Activated CD8-positive, alpha-beta memory T cell treated with anti-CD3 and anti-CD28 coated beads for 24 hours (primary cell): ENCODE results near the gene KANSL1.
"Not testable (repeated sequence)": the region's sequence is repeated elsewhere in the genome, so short reads cannot be mapped to it uniquely, and the experiment has no call there.

Experiments used
- DNase-seq: peaks from one replicate; pipeline ENCODE4 v3.0.0-alpha.2; 2020

The KANSL1 gene

DNA sequence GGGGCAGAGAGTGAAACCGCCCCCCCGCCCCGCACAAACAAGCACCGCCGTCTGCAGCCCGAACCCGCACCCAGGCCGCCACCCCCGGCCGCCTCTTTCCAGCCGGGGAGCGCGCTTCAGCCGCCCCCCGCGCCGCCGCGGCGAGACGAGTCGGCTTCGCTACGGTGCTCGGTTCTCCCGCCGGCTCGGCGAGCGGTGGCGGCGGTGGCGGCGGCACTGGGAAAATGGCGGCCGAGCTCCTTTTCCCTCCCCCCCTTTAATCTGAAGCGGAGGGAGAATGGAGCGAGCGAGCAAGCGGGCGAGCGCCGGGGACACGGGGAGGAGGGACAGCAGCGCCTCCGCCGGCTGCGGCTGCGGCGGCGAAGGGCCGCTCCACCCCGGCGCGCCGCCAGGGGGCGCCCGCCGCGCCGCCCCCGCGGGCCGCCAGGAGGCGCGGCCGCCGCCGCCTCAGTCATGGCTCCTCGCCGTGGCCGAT, at the start of gene KANSL1:
TSS of gene KANSL1 (minus strand) at position 279 of the 475 bp plus-strand sequence. CDS start 21,286 bp downstream, outside the sequence.
- DNase-seq, result peak; percentile 88

GRCh38 chr17:46231359-46231758, 38.1 kb upstream of the KANSL1 start:
- DNase-seq, result not testable (repeated sequence)

- peak; percentile 96 for DNase-seq
Measured at GRCh38 chr17:46225274-46225794, 32.1 kb upstream of the KANSL1 start.

DNA sequence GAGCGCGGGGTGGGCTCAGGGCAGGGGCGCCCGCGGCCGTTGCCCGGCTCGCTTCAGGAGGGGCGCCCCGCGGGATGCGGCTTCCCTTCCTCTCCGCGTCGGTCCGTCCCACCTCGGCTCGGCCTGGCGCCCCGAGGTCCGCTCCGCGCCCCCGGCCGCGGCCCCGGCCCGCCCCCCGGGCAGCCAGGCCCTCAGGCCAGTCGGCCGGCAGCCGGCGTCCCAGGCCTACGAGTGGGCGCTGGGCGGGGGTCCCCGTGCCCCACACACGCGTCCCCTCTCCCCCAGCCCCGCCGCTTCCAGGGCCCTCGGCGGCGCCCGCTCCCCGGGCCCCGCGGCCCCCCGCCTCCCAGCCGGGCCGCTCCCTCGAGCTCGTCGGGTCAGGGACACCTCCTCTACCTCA, 31.6 kb upstream of the KANSL1 start:
- DNase-seq, result not testable (repeated sequence)

- DNase-seq, result not testable (repeated sequence)
Measured at GRCh38 chr17:46223041-46223440, 29.8 kb upstream of the KANSL1 start.

DNA sequence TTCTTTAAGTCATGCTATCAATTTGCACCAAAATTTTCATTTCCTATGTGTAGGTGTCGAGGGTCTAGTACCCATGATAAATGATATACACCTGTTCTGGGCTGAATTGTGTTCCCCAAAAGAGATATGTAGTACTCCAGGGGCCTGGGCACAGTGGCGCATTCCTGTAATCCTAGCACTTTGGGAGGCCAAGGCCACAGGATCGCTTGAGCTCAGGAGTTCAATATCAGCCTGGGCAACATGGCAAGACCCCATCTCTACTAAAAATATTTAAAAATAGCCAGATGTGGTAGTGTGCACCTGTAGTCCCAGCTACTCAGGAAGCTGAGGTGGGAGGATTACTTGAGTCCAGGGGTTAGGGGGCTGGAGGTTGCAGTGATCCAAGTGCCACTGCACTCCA, 23.5 kb upstream of the KANSL1 start:
- DNase-seq, result no peak

GRCh38 chr17:46212634-46213435, 19.6 kb upstream of the KANSL1 start:
- DNase-seq, result no peak

DNA sequence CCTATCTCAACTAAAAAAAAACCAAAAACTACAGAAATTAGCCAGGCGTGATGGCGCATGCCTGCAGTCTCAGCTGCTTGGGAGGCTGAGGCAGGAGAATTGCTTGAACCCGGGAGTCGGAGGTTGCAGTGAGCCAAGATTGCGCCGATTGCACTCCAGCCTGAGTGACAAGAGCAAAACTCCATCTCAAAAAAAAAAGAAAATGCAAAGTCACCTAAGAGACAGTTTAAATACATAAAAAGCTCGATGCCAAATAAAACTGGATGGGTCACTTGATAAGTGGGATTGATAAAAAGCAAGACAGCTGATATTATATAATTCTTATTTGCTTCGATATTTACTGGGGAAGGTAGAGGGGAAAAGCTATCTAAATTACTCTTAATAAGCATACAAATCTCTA, 15.8 kb upstream of the KANSL1 start:
- DNase-seq, result no peak

- DNase-seq, result no peak
Measured at GRCh38 chr17:46205975-46206374, 12.7 kb upstream of the KANSL1 start.

- no peak for DNase-seq
Measured at GRCh38 chr17:46202424-46202823, 9.2 kb upstream of the KANSL1 start.

DNA sequence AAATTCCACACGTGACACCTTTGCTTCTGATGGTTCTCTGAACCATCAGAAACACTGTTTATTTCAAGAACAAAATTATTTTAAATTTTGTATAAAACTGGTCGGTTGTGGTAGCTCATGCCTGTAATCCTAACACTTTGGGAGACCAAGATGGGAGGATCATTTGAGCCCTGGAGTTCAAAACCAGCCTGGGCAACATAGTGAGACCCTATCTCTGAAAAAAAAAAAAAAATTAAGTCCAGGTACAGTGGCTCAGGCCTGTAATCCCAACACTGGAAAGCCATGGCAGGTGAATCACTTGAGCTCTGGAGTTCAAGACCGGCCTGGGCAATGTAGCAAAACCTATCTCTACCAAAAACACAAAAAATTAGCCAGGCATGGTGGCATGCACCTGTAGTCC, 8.3 kb upstream of the KANSL1 start:
- no peak for DNase-seq

- DNase-seq, result no peak
Measured at GRCh38 chr17:46200197-46200596, 7.0 kb upstream of the KANSL1 start.

DNA sequence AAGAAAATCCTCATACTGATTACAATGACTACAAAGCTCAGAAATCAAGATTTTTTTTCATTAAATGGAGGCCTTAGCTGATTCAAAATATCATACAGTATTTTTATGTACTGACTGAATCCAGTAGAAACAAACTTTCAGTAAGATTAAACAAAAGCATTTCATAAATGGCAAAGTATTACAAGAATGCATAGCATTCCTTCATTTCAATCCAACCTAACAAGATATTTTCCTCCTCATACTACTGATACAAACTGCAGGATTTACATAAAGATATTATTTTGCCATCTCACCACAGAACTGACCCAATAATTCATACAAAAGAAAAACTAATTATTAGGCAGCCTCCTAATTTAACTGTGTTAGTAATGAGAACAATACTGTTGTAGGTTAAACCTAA, 6.2 kb upstream of the KANSL1 start:
- DNase-seq, result no peak

DNA sequence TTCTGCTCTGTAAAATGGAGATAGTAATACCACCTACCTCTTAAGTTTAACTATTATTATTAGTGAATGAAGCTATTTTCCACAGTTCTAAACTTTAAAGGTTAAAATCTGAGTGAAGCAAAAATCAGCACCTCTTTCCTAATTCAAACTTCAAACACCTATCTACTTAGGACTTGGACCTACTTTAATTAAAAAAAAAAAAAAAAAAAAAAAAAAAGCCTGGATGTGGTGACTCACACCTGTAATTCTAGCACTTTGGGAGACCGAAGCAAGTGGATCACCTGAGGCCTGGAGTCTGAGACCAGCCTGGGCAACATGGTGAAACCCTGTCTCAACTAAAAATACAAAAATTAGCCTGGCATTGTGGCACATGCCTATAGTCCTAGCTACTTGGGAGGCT, 5.0 kb upstream of the KANSL1 start:
- DNase-seq, result no peak

DNA sequence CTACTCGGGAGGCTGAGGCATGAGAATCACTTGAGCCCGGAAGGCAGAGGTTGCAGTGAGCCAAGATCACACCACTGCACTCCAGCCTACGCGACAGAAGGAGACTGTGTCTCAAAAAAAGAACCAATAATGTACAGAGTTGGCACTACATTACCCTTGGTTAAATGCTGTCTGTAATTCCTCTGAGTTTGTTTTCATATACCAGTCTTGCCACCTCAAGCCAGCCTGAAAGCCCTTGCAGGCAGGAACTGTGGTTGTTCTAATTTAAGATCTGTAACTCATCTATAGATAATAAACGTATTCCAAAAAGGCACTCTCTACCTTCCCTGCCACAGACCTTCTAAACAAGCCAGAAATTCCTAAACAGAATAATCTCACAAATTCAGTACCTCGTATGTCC, 4.3 kb upstream of the KANSL1 start:
- no peak for DNase-seq

DNA sequence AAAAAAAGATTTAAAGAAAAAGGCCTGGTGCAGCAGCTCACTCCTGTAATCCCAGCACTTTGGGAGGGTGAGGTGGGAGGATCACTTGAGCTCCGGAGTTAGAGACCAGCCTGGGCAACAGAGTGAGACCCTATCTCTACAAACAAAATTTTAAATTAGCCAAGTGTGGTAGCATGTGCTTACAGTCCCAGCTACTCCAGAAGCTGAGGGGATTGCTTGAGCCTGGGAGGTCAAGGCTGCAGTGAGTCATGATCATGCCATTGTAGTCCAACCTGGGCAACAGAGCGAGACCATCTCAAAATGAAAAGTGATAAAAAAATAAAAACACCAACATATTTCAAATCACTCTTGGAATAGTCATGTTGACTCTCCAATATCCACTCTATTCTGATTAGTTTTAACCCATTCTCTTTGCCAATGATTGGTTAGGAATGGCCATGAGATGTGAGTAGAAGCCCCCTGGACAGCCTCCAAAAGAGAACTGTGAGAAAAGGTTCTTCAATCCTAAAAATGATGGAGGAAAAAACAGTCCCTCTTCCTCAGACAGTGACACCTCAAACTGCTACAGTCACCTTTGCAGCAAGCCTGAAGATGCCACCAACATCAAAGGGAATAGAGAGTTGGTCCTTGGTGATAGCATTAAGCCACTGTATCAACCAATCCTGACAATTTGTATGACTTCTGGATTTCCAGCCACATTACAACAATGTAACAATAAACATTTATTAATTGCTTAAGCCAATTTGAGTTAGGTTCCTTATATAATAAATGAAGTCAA, 2.9 kb upstream of the KANSL1 start:
- DNase-seq, result no peak

DNA sequence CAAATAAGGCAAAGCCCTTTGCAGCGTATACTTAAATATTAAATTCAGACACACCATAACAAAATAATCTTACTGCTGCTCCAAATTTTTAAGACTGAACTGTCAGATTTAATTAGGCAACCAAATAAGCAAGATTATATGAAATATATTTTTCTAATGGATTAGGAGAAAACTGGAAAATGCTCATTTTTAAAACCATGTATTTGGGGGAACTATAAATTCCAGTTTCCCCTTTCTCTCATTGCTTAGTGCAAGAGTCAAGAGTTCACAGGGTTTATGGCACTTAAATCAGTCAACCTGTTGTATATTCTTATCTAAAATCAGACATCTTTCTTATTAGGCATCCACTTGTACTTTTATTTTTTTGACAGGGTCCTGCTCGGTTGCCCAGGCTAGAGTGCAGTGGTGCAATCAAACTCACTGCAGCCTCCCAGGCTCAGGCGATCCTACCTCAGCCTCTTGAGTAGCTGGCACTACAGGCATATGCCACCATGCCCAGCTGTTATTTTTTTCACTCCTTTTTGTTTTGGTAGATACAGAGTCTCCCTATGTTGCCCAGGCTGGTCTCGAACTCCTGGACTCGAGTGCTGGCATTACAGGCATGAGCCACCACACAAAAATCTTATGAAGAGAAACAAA, 2.1 kb upstream of the KANSL1 start:
- DNase-seq, result no peak

DNA sequence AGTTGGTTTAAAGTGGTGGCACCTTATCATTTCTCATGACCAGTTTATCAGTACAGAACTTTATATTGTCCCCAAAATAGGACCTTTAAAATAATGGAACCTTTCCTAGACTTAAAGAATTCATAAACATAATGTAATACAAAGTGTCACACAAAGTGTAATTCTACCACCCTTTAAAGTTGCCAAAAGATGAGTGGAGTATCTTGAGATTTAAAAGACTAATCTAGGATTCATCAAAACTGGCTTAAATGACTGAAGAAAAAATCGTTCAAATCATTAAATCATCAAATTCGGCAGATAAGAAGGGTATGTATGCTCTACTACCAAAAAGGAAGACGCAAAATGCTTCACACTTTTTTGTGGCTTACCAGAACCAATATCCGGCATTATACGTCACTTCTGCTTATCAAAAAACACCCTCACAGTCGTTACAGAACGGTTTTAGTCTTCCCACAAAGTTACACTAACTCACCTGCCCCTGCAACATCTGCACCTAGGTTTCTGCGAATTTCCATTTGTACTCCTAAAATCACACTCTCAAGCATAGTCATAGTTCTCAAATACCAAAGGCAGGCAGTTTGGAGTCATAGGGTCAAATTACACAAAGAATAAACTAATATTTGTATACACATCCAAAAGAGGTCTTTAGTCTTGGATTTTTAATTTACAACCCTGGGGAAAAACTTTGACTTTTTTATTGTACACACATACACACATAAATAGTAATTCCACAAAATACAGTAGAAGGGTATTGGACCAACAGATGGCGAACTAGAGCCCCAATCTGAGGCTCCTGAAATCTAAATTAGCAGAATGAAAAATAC, 1.4 kb upstream of the KANSL1 start:
- DNase-seq, result no peak

DNA sequence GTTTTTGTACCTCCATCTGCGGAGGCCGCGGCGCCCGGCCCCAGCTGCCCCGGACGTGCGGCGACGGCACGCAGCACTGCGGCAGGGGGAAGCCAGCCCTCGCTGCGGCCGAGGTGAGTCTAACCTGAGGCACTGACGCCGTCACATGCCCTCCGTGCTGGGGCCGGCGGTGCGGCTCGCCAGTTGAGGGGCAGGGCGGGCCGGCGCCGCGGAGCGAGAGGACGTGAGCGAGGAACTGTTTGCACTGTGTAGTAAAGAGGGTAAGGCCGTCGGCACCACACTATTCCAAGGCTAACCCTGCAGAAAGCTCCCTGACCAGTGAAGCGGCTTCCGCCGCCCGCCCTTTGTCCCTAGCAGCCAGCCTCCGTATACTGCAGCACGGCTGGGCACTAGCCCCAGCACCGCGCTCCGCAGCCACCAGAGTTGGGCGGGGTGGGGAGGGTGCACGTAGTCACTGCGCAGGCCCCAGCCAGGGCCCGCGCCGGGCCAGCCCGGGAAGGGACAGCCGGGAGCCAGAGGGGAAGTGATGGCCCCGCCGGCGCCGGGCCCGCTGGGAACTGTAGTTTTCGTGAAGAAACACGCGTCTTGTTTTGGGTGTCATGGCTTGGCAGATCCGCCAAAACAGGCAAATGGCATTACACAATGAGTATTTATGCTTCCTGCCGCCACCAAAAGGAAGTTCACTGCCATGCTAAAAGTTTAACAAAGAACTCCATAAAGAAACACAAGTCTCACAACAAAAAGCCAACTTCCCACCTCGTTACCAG, 580 bp upstream of the KANSL1 start:
- peak; percentile 93 for DNase-seq

GRCh38 chr17:46192439-46193150, 634 bp downstream of the KANSL1 start:
- DNase-seq, result no peak

DNA sequence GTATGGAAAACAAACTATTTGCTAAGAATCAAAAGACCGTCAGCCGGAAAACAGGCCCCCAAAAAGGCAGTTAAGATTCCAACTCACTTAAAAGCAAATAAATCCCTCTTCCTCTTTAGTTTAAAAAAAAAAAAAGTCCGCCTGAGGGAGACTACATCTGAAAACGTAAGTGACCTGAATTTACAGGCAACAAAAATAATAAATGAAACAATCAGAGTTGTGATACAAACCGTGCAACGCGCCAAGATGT, 1.1 kb downstream of the KANSL1 start:
- DNase-seq, result peak; percentile 59
